H1 (cell line): ENCODE data around the gene SORL1-AS1.

Source experiments
- CTCF ChIA-PET: fragments of 300-600 bp; sonication (Branson Sonifier 250); formaldehyde crosslinking; loops from one replicate; lab custom pipeline; 2021; ENCODE audit not compliant: partially characterized antibody; lab: Charles Lee
- POLR2A ChIA-PET: fragments of 300-600 bp; sonication (Branson Sonifier 250); formaldehyde crosslinking; loops from one replicate; lab custom pipeline; 2021; ENCODE audit warnings: inconsistent platforms; ENCODE audit not compliant: partially characterized antibody; lab: Charles Lee
- DNase-seq, 2 experiments: peaks; one replicate each; pipeline versions ENCODE4 v3.0.0 to v3.0.0-alpha.2; 2010 to 2022; ENCODE audit warnings: low spot score in 2 of 2, low read depth in 1 of 2, mixed read lengths in 1 of 2
- FAIRE-seq: peaks from 2 replicates; lab custom pipeline; 2011; peaks lifted over from hg19 to GRCh38; lab: Jason Lieb, UNC
- H2AFZ ChIP-seq: 2 replicates; pipeline ENCODE4 v1.8.1; 2012; ENCODE audit warnings: low read length, inconsistent platforms
- H2AK5ac ChIP-seq: 2 replicates; pipeline ENCODE4 v1.6.1; 2013; ENCODE audit warnings: low read depth, low read length
- H2BK120ac ChIP-seq: replicated peaks from 2 replicates; pipeline ENCODE3; 2013; ENCODE audit warnings: low read depth, low read length, inconsistent platforms
- H2BK12ac ChIP-seq: 2 replicates; pipeline ENCODE4 v1.6.1; 2013; ENCODE audit warnings: low read depth, low read length
- H2BK15ac ChIP-seq: 2 replicates; pipeline ENCODE4 v1.6.1; 2013; ENCODE audit warnings: low read length
- H2BK20ac ChIP-seq: 2 replicates; pipeline ENCODE4 v1.6.1; 2013; ENCODE audit warnings: low read length
- H2BK5ac ChIP-seq: 2 replicates; pipeline ENCODE4 v1.6.1; 2013; ENCODE audit warnings: low read depth, low read length
- H3K14ac ChIP-seq: 2 replicates; pipeline ENCODE4 v1.6.1; 2013; ENCODE audit warnings: inconsistent platforms; ENCODE audit not compliant: insufficient read length
- H3K18ac ChIP-seq: 2 replicates; pipeline ENCODE4 v1.6.1; 2013; ENCODE audit warnings: low read length; ENCODE audit errors: extremely low read depth
- H3K23ac ChIP-seq: 2 replicates; pipeline ENCODE4 v1.6.1; 2013; ENCODE audit warnings: inconsistent platforms; ENCODE audit not compliant: insufficient read length
- H3K23me2 ChIP-seq: 2 replicates; pipeline ENCODE4 v1.6.1; 2013; ENCODE audit warnings: low read depth, low read length
- H3K27ac ChIP-seq: 2 replicates; pipeline ENCODE4 v1.6.1; 2011; ENCODE audit warnings: low read depth, low read length, inconsistent platforms
- H3K27me3 ChIP-seq, 4 experiments: replicated peaks in 1 of 4; 1 replicate in 1 of 4; 2 replicates in 3 of 4; pipeline versions ENCODE4 v1.6.1 to v1.8.1; 2011 to 2013; ENCODE audit warnings: low read length in 3 of 4, mild to moderate bottlenecking in 3 of 4, inconsistent platforms in 2 of 4, mixed read lengths in 2 of 4, moderate library complexity in 1 of 4; ENCODE audit not compliant: control insufficient read depth in 3 of 4, insufficient read depth in 3 of 4; ENCODE audit errors: extremely low read depth in 1 of 4
- H3K36me3 ChIP-seq, 4 experiments: 2 replicates each; pipeline versions ENCODE4 v1.6.1 to v1.8.1; 2011 to 2013; ENCODE audit warnings: mild to moderate bottlenecking in 4 of 4, low read length in 3 of 4, moderate library complexity in 2 of 4, control low read depth in 1 of 4, inconsistent platforms in 1 of 4; ENCODE audit not compliant: insufficient read depth in 4 of 4, control insufficient read depth in 2 of 4
- H3K4ac ChIP-seq: replicated peaks from 2 replicates; pipeline ENCODE3; 2013; ENCODE audit warnings: low read length, low read depth, mixed read lengths, inconsistent platforms; ENCODE audit not compliant: insufficient read length
- H3K4me1 ChIP-seq, 4 experiments: replicated peaks in 1 of 4; 1 replicate in 1 of 4; 2 replicates in 3 of 4; pipeline versions ENCODE4 v1.6.1 to v1.8.1; 2011 to 2013; ENCODE audit warnings: low read length in 3 of 4, inconsistent platforms in 2 of 4, mixed read lengths in 1 of 4; ENCODE audit not compliant: insufficient read depth in 4 of 4, control insufficient read depth in 3 of 4
- H3K4me2 ChIP-seq, 2 experiments: 2 replicates each; pipeline versions ENCODE4 v1.6.1 to v1.8.1; 2011 to 2013; ENCODE audit warnings: low read depth in 2 of 2, low read length in 2 of 2, control low read depth in 1 of 2, inconsistent platforms in 1 of 2, mild to moderate bottlenecking in 1 of 2; ENCODE audit not compliant: insufficient read depth in 1 of 2
- H3K4me3 ChIP-seq, 4 experiments: fragments of 200-600, 300-600 bp in 1 of 4; sonication (generic), shearing (Covaris generic), sonication (Bioruptor Twin) in 1 of 4; 2 replicates each; pipeline versions ENCODE4 v1.5.1 to v1.8.1; 2011 to 2016; ENCODE audit warnings: low read length in 4 of 4, low read depth in 3 of 4, control low read depth in 2 of 4, inconsistent platforms in 2 of 4, mild to moderate bottlenecking in 2 of 4, mixed read lengths in 1 of 4, moderate library complexity in 1 of 4; ENCODE audit not compliant: insufficient read depth in 2 of 4; ENCODE audit errors: extremely low read depth in 1 of 4
- H3K56ac ChIP-seq: replicated peaks from 2 replicates; pipeline ENCODE3; 2013; ENCODE audit warnings: low read depth, mild to moderate bottlenecking, mixed read lengths, low read length, inconsistent platforms; ENCODE audit not compliant: insufficient read length
- H3K79me1 ChIP-seq: 2 replicates; pipeline ENCODE4 v1.6.1; 2013; ENCODE audit warnings: low read depth, low read length, control low read depth
- H3K79me2 ChIP-seq, 2 experiments: 2 replicates each; pipeline versions ENCODE4 v1.6.1 to v1.8.1; 2012 to 2013; ENCODE audit warnings: low read length in 2 of 2, mild to moderate bottlenecking in 2 of 2, inconsistent platforms in 1 of 2; ENCODE audit not compliant: insufficient read depth in 2 of 2, control insufficient read depth in 1 of 2
- H3K9ac ChIP-seq, 4 experiments: replicated peaks in 1 of 4; 1 replicate in 1 of 4; 2 replicates in 3 of 4; pipeline versions ENCODE4 v1.6.1 to v1.8.1; 2011 to 2013; ENCODE audit warnings: low read depth in 3 of 4, low read length in 3 of 4, control low read depth in 2 of 4, mild to moderate bottlenecking in 2 of 4, moderate library complexity in 2 of 4, inconsistent platforms in 1 of 4; ENCODE audit errors: extremely low read depth in 1 of 4
- H3K9me3 ChIP-seq, 2 experiments: 2 replicates each; pipeline versions ENCODE4 v1.6.1 to v1.8.1; 2012 to 2013; ENCODE audit warnings: mild to moderate bottlenecking in 2 of 2, moderate library complexity in 2 of 2, control low read depth in 1 of 2, inconsistent platforms in 1 of 2, low read depth in 1 of 2, low read length in 1 of 2, mixed read lengths in 1 of 2; ENCODE audit not compliant: insufficient read depth in 2 of 2
- H4K20me1 ChIP-seq, 2 experiments: replicated peaks in 1 of 2; 2 replicates each; pipeline versions ENCODE3 to v1.8.1; 2011 to 2013; ENCODE audit warnings: inconsistent platforms in 2 of 2, low read length in 2 of 2, mild to moderate bottlenecking in 1 of 2; ENCODE audit not compliant: insufficient read depth in 2 of 2, control insufficient read depth in 1 of 2
- H4K5ac ChIP-seq: 2 replicates; pipeline ENCODE4 v1.6.1; 2013; ENCODE audit warnings: low read length, low read depth, mixed read lengths, inconsistent platforms; ENCODE audit not compliant: insufficient read length
- H4K8ac ChIP-seq: 2 replicates; pipeline ENCODE4 v1.8.0; 2013; ENCODE audit warnings: mild to moderate bottlenecking, moderate library complexity, low read length, inconsistent platforms; ENCODE audit not compliant: insufficient read depth; ENCODE audit errors: extremely low read depth
- H4K91ac ChIP-seq: replicated peaks from 2 replicates; pipeline ENCODE3; 2013; ENCODE audit warnings: low read length, mixed read lengths, inconsistent platforms; ENCODE audit not compliant: insufficient read length
- BCL11A ChIP-seq, 2 experiments: IDR thresholded peaks; one replicate each; pipeline ENCODE4 v1.6.1; 2011; ENCODE audit warnings: low read depth in 2 of 2, low read length in 2 of 2, mild to moderate bottlenecking in 2 of 2
- BRCA1 ChIP-seq: IDR thresholded peaks from 2 replicates; pipeline ENCODE4 v1.6.1; 2012; ENCODE audit warnings: low read depth, low read length, improper control_type of control experiment
- CBX5 ChIP-seq: fragments of 300-800, 300-1000 bp; sonication (generic); IDR thresholded peaks from 2 replicates; pipeline ENCODE4 v1.7.1; 2016; ENCODE audit warnings: antibody characterized with exemption, low read length, low read depth
- CTBP2 ChIP-seq: IDR thresholded peaks from 2 replicates; pipeline ENCODE4 v1.7.0; 2011; ENCODE audit warnings: borderline replicate concordance, mild to moderate bottlenecking, moderate library complexity, mixed read lengths, low read length; ENCODE audit not compliant: insufficient read depth, insufficient read length
- EGR1 ChIP-seq: IDR thresholded peaks from 2 replicates; pipeline ENCODE4 v1.6.1; 2011; ENCODE audit warnings: low read depth, low read length, borderline replicate concordance
- FOSL1 ChIP-seq: IDR thresholded peaks from 2 replicates; pipeline ENCODE4 v1.6.1; 2011; ENCODE audit warnings: mild to moderate bottlenecking, low read depth, low read length, moderate library complexity; ENCODE audit not compliant: insufficient read depth
- GABPA ChIP-seq: IDR thresholded peaks from 2 replicates; pipeline ENCODE4 v1.6.1; 2011; ENCODE audit warnings: mild to moderate bottlenecking, low read length, moderate library complexity, borderline replicate concordance; ENCODE audit not compliant: insufficient read depth
- HDAC6 ChIP-seq: IDR thresholded peaks from one replicate; pipeline ENCODE4 v1.7.1; 2012; ENCODE audit warnings: low read depth, mild to moderate bottlenecking, inconsistent platforms, low read length, moderate library complexity
- KDM4A ChIP-seq: IDR thresholded peaks from one replicate; pipeline ENCODE4 v1.7.1; 2012; ENCODE audit warnings: low read depth, mild to moderate bottlenecking, moderate library complexity, low read length, inconsistent platforms; ENCODE audit not compliant: severe bottlenecking
- NANOG ChIP-seq: IDR thresholded peaks from 2 replicates; pipeline ENCODE4 v1.6.1; 2011; ENCODE audit warnings: low read length, low read depth, mild to moderate bottlenecking, inconsistent platforms; ENCODE audit not compliant: insufficient read depth, poor library complexity, severe bottlenecking
- POLR2AphosphoS5 ChIP-seq: IDR thresholded peaks from 2 replicates; pipeline ENCODE4 v1.6.1; 2011; ENCODE audit warnings: low read depth, low read length
- SP2 ChIP-seq: IDR thresholded peaks from 2 replicates; pipeline ENCODE4 v1.6.1; 2012; ENCODE audit warnings: mild to moderate bottlenecking, low read length, inconsistent platforms
- SUZ12 ChIP-seq: fragments of 200-600 bp; sonication (generic); IDR thresholded peaks from 2 replicates; pipeline ENCODE4 v1.6.1; 2012; ENCODE audit warnings: mild to moderate bottlenecking, inconsistent platforms, low read length, moderate library complexity, mixed read lengths
- WGBS, 2 experiments: shearing (Covaris generic) in 1 of 2; methylation state at CpG; one replicate each; pipeline versions ENCODE4 v1.1.6 to v1.1.7; 2013 to 2015; ENCODE audit warnings: low lambda C conversion rate in 2 of 2, mixed read lengths in 2 of 2, inconsistent platforms in 1 of 2, low coverage in 1 of 2, missing lambda C conversion rate in 1 of 2; ENCODE audit not compliant: insufficient replicate concordance in 2 of 2, insufficient coverage in 1 of 2, insufficient read length in 1 of 2; ENCODE audit errors: extremely low coverage in 1 of 2, missing lambda C conversion rate in 1 of 2; 5-methylcytosine and 5-hydroxymethylcytosine counted together

SORL1-AS1 gene

GRCh38 chr11:121472312-121472711 is 19.5 kb upstream of the SORL1-AS1 start:
- no peak for FAIRE-seq
- Histone ChIP-seq H3K9ac (no peak overlapping the region), H2BK12ac (no peak overlapping the region), H4K5ac (no peak overlapping the region), H3K4me2 (no peak overlapping the region), H3K4ac (no peak overlapping the region), H3K79me2 (peaks cover 3 to 61% of the 10 kb centered on the region in 2 experiments; a peak in 3 of 4 replicates), H4K91ac (no peak overlapping the region), H3K4me1 (peaks cover 5 to 14% (median 8%) of the 10 kb centered on the region in 4 experiments), H2BK120ac (no peak overlapping the region), H3K56ac (no peak overlapping the region), H3K14ac (no peak overlapping the region), H3K23me2 (no peaks in the 10 kb centered on the region), H3K9me3 (no peaks in the 10 kb centered on the region), H2AK5ac (no peak overlapping the region), H3K36me3 (peaks cover 4 to 10% (median 9%) of the 10 kb centered on the region in 4 experiments; a peak in 6 of 8 replicates), H3K79me1 (peaks cover 4% of the 10 kb centered on the region), H2BK5ac (no peak overlapping the region), H3K27ac (no peak overlapping the region), H2AFZ (no peak overlapping the region), H3K23ac (no peak overlapping the region), H3K18ac (no peak overlapping the region), H2BK20ac (no peak overlapping the region), H3K4me3 (no peak overlapping the region), H2BK15ac (no peak overlapping the region), H4K20me1 (no peaks in the 10 kb centered on the region), H4K8ac (no peak overlapping the region), H3K27me3 (no peaks in the 10 kb centered on the region)
- ChIA-PET CTCF (interaction anchor here (1.1 to 2.0 kb wide), 3 partner anchors 13 to 21 kb away, joined by 3 to 5 read pairs (median 3); no protein-coding TSS in a partner anchor), POLR2A (no interaction called here)
- DNase-seq = no peak
- TF ChIP-seq BRCA1 = no peak
- TF ChIP-seq HDAC6 = no peak
- no peak for TF ChIP-seq KDM4A
- no peak for TF ChIP-seq CBX5
- no peak for TF ChIP-seq POLR2AphosphoS5
- no peak for TF ChIP-seq FOSL1
- no peak for TF ChIP-seq SP2
- no peak for TF ChIP-seq SUZ12
- no peak for TF ChIP-seq EGR1
- no peak for TF ChIP-seq BCL11A (IDR thresholded peaks at IDR 0.05; ENCODE audit: low read depth in 2 of 2, low read length in 2 of 2)
- TF ChIP-seq CTBP2 = no peak
- TF ChIP-seq GABPA = no peak
- no peak for TF ChIP-seq NANOG
- WGBS, 2 experiments = 92% methylated on average over 2 of the region's 2 CpGs; no CpG with 5 or more reads in 1 of the 2 experiments
